Measurements from ENCODE around the gene SIL1.

SIL1 gene

GRCh38 chr5:138952962-138953361, 245.2 kb downstream of the SIL1 start:
- no peak for DNase-seq
- no peak for ATAC-seq
- no peak overlapping the region for H3K4me3 Mint-ChIP-seq
- no peaks in the 10 kb centered on the region for H3K36me3 Mint-ChIP-seq (ENCODE audit: low read depth)
- no peaks in the 10 kb centered on the region for H3K27me3 Mint-ChIP-seq
- H3K27ac Mint-ChIP-seq: no peak overlapping the region
- H3K9me3 Mint-ChIP-seq: no peaks in the 10 kb centered on the region
- peaks cover 16% of the 10 kb centered on the region for H3K4me1 Mint-ChIP-seq

GRCh38 chr5:138951986-138952735, 246.0 kb downstream of the SIL1 start:
- Mint-ChIP-seq H3K27ac (no peak overlapping the region), H3K27me3 (no peaks in the 10 kb centered on the region), H3K36me3 (ENCODE audit: low read depth) (no peaks in the 10 kb centered on the region), H3K4me1 (peaks cover 16% of the 10 kb centered on the region), H3K4me3 (no peak overlapping the region), H3K9me3 (no peaks in the 10 kb centered on the region)
- DNase-seq (no peak), ATAC-seq (no peak)

GRCh38 chr5:138951091-138951985, 246.8 kb downstream of the SIL1 start:
- Mint-ChIP-seq H3K4me3 (no peak overlapping the region), H3K4me1 (peaks cover 16% of the 10 kb centered on the region), H3K36me3 (ENCODE audit: low read depth) (no peaks in the 10 kb centered on the region), H3K27me3 (no peaks in the 10 kb centered on the region), H3K9me3 (no peaks in the 10 kb centered on the region), H3K27ac (no peak overlapping the region)
- no peak for DNase-seq
- ATAC-seq: no peak

GRCh38 chr5:138950421-138951031, 247.6 kb downstream of the SIL1 start:
- ATAC-seq (no peak), DNase-seq (no peak)
- Mint-ChIP-seq H3K4me3 (no peak overlapping the region), H3K36me3 (ENCODE audit: low read depth) (no peaks in the 10 kb centered on the region), H3K9me3 (no peaks in the 10 kb centered on the region), H3K4me1 (peaks cover 16% of the 10 kb centered on the region), H3K27ac (no peak overlapping the region), H3K27me3 (no peaks in the 10 kb centered on the region)

GRCh38 chr5:138949988-138950387, 248.2 kb downstream of the SIL1 start:
- Mint-ChIP-seq H3K27me3 (no peaks in the 10 kb centered on the region), H3K4me3 (no peak overlapping the region), H3K27ac (no peak overlapping the region), H3K36me3 (ENCODE audit: low read depth) (peaks cover 2% of the 10 kb centered on the region), H3K9me3 (no peaks in the 10 kb centered on the region), H3K4me1 (peaks cover 16% of the 10 kb centered on the region)
- no peak for ATAC-seq
- no peak for DNase-seq

GRCh38 chr5:138949223-138949574, 249.0 kb downstream of the SIL1 start:
- Mint-ChIP-seq H3K27ac (no peak overlapping the region), H3K36me3 (ENCODE audit: low read depth) (peaks cover 2% of the 10 kb centered on the region), H3K27me3 (no peaks in the 10 kb centered on the region), H3K4me3 (no peak overlapping the region), H3K9me3 (no peaks in the 10 kb centered on the region), H3K4me1 (peaks cover 16% of the 10 kb centered on the region)
- no peak for DNase-seq
- ATAC-seq: no peak

GRCh38 chr5:138948471-138949222, 249.5 kb downstream of the SIL1 start:
- Mint-ChIP-seq H3K4me1 (peaks cover 10% of the 10 kb centered on the region), H3K27me3 (no peaks in the 10 kb centered on the region), H3K9me3 (no peaks in the 10 kb centered on the region), H3K36me3 (ENCODE audit: low read depth) (peaks cover 2% of the 10 kb centered on the region), H3K27ac (no peak overlapping the region), H3K4me3 (no peak overlapping the region)
- ATAC-seq: no peak
- DNase-seq: no peak

- no peaks in the 10 kb centered on the region for H3K27me3 Mint-ChIP-seq
- no peak for ATAC-seq
- no peaks in the 10 kb centered on the region for H3K9me3 Mint-ChIP-seq
- H3K27ac Mint-ChIP-seq: no peak overlapping the region
- no peak overlapping the region for H3K4me3 Mint-ChIP-seq
- DNase-seq: no peak
- peaks cover 2% of the 10 kb centered on the region for H3K36me3 Mint-ChIP-seq (ENCODE audit: low read depth)
- peaks cover 2% of the 10 kb centered on the region for H3K4me1 Mint-ChIP-seq
Measured at GRCh38 chr5:138947780-138948179, 250.4 kb downstream of the SIL1 start.

- no peak overlapping the region for H3K27ac Mint-ChIP-seq
- ATAC-seq (no peak), DNase-seq (no peak)
- no peaks in the 10 kb centered on the region for H3K4me1 Mint-ChIP-seq
- no peaks in the 10 kb centered on the region for H3K27me3 Mint-ChIP-seq
- H3K9me3 Mint-ChIP-seq: no peaks in the 10 kb centered on the region
- H3K36me3 Mint-ChIP-seq (ENCODE audit: low read depth): peaks cover 3% of the 10 kb centered on the region
- H3K4me3 Mint-ChIP-seq: no peak overlapping the region
Measured at GRCh38 chr5:138946831-138947560, 251.2 kb downstream of the SIL1 start.

GRCh38 chr5:138946241-138946623, 251.9 kb downstream of the SIL1 start:
- Mint-ChIP-seq H3K4me1 (no peaks in the 10 kb centered on the region), H3K36me3 (ENCODE audit: low read depth) (peaks cover 6% of the 10 kb centered on the region), H3K27ac (no peak overlapping the region), H3K27me3 (no peaks in the 10 kb centered on the region), H3K9me3 (no peaks in the 10 kb centered on the region), H3K4me3 (no peak overlapping the region)
- ATAC-seq (no peak), DNase-seq (no peak)

- Mint-ChIP-seq H3K4me3 (no peak overlapping the region), H3K36me3 (ENCODE audit: low read depth) (peaks cover 6% of the 10 kb centered on the region), H3K27me3 (no peaks in the 10 kb centered on the region), H3K4me1 (peaks cover 6% of the 10 kb centered on the region), H3K27ac (no peak overlapping the region), H3K9me3 (no peaks in the 10 kb centered on the region)
- DNase-seq (no peak), ATAC-seq (no peak)
Measured at GRCh38 chr5:138945421-138946240, 252.5 kb downstream of the SIL1 start.

GRCh38 chr5:138944527-138945322, 253.4 kb downstream of the SIL1 start:
- peaks cover 6% of the 10 kb centered on the region for H3K36me3 Mint-ChIP-seq (ENCODE audit: low read depth)
- DNase-seq: no peak
- no peaks in the 10 kb centered on the region for H3K9me3 Mint-ChIP-seq
- no peak overlapping the region for H3K27ac Mint-ChIP-seq
- no peak for ATAC-seq
- H3K27me3 Mint-ChIP-seq: no peaks in the 10 kb centered on the region
- H3K4me1 Mint-ChIP-seq: peaks cover 7% of the 10 kb centered on the region
- no peak overlapping the region for H3K4me3 Mint-ChIP-seq

All from activated naive CD8-positive, alpha-beta T cell treated with anti-CD3 and anti-CD28 coated beads, Interleukin-2, amount 50 U/mL, for 24 hours (primary cell).